Activated T-cell treated with anti-CD3 and anti-CD28 coated beads, Interleukin-2, amount 50 U/mL, for 72 hours (primary cell): ENCODE measurements around the gene NPAS3. TPM values are rescaled to one million over a fixed set of nuclear protein-coding genes. Genes with fewer than 3 reads are reported as not detected.

Experiments used
- ATAC-seq, 2 donors: fragments of 150-1000 bp; cut with Tn5 transposase; replicated peaks in 1 of 2; 2 replicates each; pipeline ENCODE4 v1.10.0; 2021; ENCODE audit warnings: moderate library complexity in 2 of 2, mild to moderate bottlenecking in 1 of 2
- DNase-seq, 2 donors: peaks; one replicate each; pipeline ENCODE4 v3.0.0; 2021 to 2022; ENCODE audit warnings: mixed read lengths in 1 of 2
- H3K27ac Mint-ChIP-seq: one replicate; pipeline ENCODE4 v1.8.0; 2022; ENCODE audit warnings: mild to moderate bottlenecking, moderate library complexity, mixed read lengths
- H3K27me3 Mint-ChIP-seq: one replicate; pipeline ENCODE4 v1.8.0; 2022; ENCODE audit warnings: low read depth, mixed read lengths
- H3K36me3 Mint-ChIP-seq, 2 donors: one replicate each; pipeline ENCODE4 v1.8.0; 2022; ENCODE audit warnings: mixed read lengths in 2 of 2, mild to moderate bottlenecking in 1 of 2; ENCODE audit not compliant: insufficient read depth in 2 of 2
- H3K4me1 Mint-ChIP-seq: one replicate; pipeline ENCODE4 v1.8.0; 2022; ENCODE audit warnings: low read depth, mixed read lengths
- H3K4me3 Mint-ChIP-seq, 2 donors: one replicate each; pipeline ENCODE4 v1.8.0; 2022; ENCODE audit warnings: mild to moderate bottlenecking in 2 of 2, mixed read lengths in 2 of 2, moderate library complexity in 2 of 2
- H3K9me3 Mint-ChIP-seq, 2 donors: one replicate each; pipeline ENCODE4 v1.8.0; 2022; ENCODE audit warnings: mixed read lengths in 2 of 2
- total RNA-seq, 2 donors: library from RNA; stranded (reverse); gene quantifications; one replicate each; pipeline ENCODE4 v1.2.3, GENCODE V29; 2022

The NPAS3 gene
- total RNA-seq, 2 donors from 2014 or later, result not detected

DNA sequence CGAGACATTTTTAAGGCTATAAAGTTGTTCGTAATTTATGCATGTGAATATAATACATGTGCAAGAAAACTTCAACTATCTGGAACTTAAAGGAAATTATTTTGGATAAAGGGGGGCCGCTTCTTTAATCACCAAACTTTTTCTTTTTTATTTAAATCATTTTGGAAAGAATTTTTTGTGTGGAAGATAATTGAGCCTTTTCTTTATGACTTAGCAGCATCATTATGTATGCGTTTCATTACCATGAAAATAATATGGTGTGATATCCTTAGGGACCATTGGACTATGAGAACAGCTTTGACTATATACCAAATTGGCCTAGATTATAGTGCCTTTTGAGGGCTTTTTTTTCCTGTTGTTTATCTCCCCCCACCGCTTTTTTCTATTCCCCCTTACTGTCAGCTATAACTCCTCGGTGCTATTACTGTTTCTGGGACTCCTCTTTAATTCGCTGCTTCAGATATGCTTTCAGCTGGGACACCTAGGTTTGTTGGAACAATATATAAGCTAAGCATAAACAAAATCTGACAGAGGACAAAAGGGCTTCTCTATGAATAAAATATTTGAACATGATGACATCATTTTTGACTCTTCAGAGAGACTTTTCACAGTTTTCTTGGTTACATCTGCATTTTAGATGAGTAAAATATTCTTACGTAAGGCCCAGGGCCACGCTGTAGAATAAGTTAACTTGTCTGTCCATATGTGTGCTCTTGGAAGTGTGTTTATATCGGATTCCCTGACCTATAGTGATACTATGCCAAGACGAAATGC, 392.7 kb downstream of the NPAS3 start:
- H3K4me1 Mint-ChIP-seq, result no peaks in the 10 kb centered on the region
- no peak for DNase-seq
- no peak overlapping the region for H3K4me3 Mint-ChIP-seq
- no peak overlapping the region for H3K27ac Mint-ChIP-seq
- H3K27me3 Mint-ChIP-seq, result no peaks in the 10 kb centered on the region
- H3K9me3 Mint-ChIP-seq, result no peaks in the 10 kb centered on the region
- H3K36me3 Mint-ChIP-seq, result no peaks in the 10 kb centered on the region
- ATAC-seq, result no peak

DNA sequence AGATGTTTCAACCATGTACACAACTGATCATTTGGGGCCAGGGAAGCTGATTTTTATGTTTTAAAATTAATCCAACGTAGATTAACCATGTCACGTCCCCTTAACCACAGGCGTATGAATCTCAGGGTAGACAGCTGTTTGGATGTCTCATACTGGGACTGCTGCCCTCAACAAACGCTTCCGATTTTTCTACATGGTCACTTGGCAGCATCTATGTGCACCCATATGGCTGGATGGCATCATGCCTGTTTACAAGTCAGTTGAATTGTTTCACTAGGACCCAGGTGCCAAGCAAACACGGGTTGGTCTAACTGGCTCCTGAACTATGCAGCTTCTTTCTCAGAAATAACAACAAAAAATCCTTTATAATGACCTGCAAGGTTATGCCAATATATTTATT, 393.8 kb downstream of the NPAS3 start:
- Mint-ChIP-seq H3K27ac (no peak overlapping the region), H3K36me3 (no peaks in the 10 kb centered on the region), H3K4me3 (no peak overlapping the region), H3K4me1 (no peaks in the 10 kb centered on the region), H3K27me3 (no peaks in the 10 kb centered on the region), H3K9me3 (no peaks in the 10 kb centered on the region)
- no peak for ATAC-seq
- no peak for DNase-seq

DNA sequence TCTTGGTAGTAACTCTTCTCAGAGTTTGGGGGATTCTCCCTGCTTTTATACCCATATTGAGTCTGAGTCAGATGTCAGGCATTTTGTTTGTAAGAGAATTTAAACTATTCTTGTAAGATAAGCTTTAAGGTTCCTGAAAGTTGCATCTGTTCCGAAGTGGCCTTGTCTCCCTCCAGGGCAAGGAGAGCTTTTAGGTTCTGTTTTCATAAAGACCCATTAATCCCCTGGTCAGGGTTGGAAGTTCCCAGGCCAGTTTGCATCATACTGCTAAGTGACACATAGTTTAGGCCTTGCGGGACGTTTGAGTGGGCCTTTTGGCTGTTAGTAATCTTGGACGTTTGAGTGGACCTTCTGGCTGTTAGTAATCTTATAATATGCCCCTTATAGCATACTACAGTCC, 396.7 kb downstream of the NPAS3 start:
- Mint-ChIP-seq H3K27me3 (no peaks in the 10 kb centered on the region), H3K4me1 (no peaks in the 10 kb centered on the region), H3K9me3 (no peaks in the 10 kb centered on the region), H3K27ac (no peak overlapping the region), H3K4me3 (no peak overlapping the region), H3K36me3 (no peaks in the 10 kb centered on the region)
- no peak for ATAC-seq
- DNase-seq, result no peak

DNA sequence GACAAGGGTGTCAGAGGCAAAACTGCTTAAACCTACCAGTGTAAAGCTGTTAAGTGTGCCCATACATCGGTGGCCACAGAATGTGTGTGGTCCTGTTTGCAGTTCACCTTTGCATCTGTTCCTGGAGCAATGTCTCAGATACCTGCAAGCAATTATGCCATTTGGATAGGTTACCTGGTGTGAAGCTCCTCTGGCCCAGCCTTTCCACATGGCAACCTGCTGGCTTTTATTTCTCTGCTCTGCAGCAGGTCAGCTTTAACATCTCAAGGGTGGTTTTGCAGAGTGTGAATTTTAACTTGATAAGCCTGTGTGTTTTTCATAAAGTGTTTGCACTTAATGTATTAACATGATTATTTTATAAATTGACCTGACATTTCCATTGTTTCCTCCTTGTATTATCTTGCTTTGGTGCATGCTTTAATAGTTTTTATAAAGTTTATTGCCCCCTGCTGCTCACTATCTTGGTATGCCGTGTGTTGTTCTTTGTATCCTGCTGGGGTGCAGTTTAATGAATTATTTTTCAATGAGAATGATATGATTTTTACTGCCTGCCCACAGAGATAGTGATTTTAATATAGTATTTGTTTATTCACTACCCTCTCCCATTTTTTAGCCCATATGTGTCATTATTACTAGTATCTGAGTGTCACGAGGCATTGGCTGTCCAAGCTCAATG, 403.8 kb downstream of the NPAS3 start:
- Mint-ChIP-seq H3K4me1 (no peaks in the 10 kb centered on the region), H3K27me3 (no peaks in the 10 kb centered on the region), H3K36me3 (no peaks in the 10 kb centered on the region), H3K4me3 (no peak overlapping the region), H3K9me3 (peaks cover 1 to 2% of the 10 kb centered on the region in 2 donors), H3K27ac (no peak overlapping the region)
- ATAC-seq (no peak), DNase-seq (no peak)

DNA sequence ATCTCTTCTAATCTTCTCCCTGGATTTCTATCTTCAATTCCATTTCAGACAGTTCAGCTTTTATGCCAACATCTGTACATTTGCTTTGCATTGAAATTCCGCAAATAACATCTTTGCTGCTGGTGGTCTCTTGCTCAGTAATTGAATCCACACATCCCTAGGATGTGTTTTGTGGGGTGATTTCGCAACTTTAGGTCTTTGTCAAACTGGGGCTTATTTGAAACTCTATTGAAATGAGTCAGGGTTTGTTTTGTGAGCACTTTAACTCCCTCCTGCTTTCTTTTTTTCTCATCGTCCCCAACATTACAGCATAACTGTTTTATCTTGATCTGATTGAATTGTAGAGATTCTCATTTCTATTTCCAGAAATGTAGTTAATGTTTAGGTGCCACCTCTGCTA, 404.3 kb downstream of the NPAS3 start:
- ATAC-seq, result no peak

DNA sequence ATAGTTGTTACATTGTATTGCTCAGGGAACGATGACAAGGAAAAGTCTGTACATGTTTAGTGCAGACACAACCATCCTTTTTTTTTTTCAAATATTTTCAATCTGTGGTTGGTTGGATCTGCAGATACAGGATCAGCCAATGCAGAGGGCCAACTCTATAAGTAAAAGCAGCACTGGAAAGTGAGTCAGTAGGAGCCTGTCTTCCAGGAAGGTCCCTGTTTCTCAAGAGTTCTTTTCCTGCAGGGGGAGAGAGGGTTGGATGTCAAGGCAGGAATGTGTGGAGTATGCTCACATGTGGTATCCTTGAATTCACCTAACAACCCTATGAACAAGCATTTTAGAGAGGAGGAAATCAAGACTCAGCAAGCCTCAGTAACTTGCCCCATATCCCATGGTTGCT, 409.1 kb downstream of the NPAS3 start:
- no peak for ATAC-seq
- no peak overlapping the region for H3K4me3 Mint-ChIP-seq
- DNase-seq, result no peak
- H3K36me3 Mint-ChIP-seq, result no peaks in the 10 kb centered on the region
- no peaks in the 10 kb centered on the region for H3K27me3 Mint-ChIP-seq
- no peak overlapping the region for H3K27ac Mint-ChIP-seq
- H3K4me1 Mint-ChIP-seq, result no peaks in the 10 kb centered on the region
- peaks cover 1 to 2% of the 10 kb centered on the region in 2 donors for H3K9me3 Mint-ChIP-seq

More for the DNA sequence above, 404.3 kb downstream of the NPAS3 start:
- H3K27ac Mint-ChIP-seq, result no peak overlapping the region
- H3K36me3 Mint-ChIP-seq, result no peaks in the 10 kb centered on the region
- peaks cover 1 to 2% of the 10 kb centered on the region in 2 donors for H3K9me3 Mint-ChIP-seq
- H3K27me3 Mint-ChIP-seq, result no peaks in the 10 kb centered on the region
- no peak overlapping the region for H3K4me3 Mint-ChIP-seq
- no peak for DNase-seq
- no peaks in the 10 kb centered on the region for H3K4me1 Mint-ChIP-seq

DNA sequence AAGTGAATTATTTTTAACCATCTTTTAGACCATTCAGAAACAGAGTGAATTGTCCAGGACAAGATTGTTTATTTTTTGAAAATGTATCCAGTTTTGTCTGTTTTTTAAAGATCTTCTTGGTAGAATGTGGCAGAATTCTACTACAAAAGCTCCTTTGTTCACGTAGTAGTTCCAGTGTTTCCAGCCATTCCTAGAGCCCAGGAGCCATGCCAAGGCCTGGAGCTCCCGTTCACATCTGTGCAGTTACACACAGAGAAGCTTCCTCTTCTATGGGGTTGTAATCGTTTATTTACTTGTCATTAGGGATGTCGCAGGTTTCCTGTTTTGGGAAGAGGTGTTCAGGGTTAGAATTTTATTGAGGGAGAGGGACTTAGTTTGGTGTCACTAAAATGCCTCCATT, 409.8 kb downstream of the NPAS3 start:
- no peak overlapping the region for H3K27ac Mint-ChIP-seq
- DNase-seq (no peak), ATAC-seq (no peak)
- no peaks in the 10 kb centered on the region for H3K27me3 Mint-ChIP-seq
- H3K9me3 Mint-ChIP-seq, result peaks cover 0 to 1% of the 10 kb centered on the region in 2 donors
- H3K36me3 Mint-ChIP-seq, result no peaks in the 10 kb centered on the region
- no peak overlapping the region for H3K4me3 Mint-ChIP-seq
- no peaks in the 10 kb centered on the region for H3K4me1 Mint-ChIP-seq

DNA sequence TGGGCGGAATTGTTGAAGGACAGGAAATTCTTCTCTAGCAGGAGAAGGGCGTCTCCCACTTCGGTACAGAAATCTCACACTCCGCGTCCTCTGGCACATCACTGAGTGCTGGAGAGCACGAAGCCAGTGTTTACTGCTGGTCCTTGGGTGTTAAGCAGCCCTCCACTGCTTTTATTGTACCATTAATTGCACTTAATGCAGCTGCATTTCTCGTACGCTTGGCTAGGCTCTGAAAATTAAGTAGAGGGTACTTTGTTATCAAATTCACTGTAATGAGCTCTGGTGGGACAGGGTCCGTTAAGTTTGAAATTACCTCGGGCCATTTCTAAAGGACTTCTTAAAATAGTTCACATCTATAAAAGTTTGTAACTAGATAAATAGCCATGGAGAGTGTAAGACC, 411.2 kb downstream of the NPAS3 start:
- Mint-ChIP-seq H3K36me3 (no peaks in the 10 kb centered on the region), H3K27ac (no peak overlapping the region), H3K4me3 (no peak overlapping the region), H3K4me1 (no peaks in the 10 kb centered on the region), H3K9me3 (peaks cover 0 to 5% of the 10 kb centered on the region in 2 donors), H3K27me3 (no peaks in the 10 kb centered on the region)
- no peak for ATAC-seq
- DNase-seq, result no peak

DNA sequence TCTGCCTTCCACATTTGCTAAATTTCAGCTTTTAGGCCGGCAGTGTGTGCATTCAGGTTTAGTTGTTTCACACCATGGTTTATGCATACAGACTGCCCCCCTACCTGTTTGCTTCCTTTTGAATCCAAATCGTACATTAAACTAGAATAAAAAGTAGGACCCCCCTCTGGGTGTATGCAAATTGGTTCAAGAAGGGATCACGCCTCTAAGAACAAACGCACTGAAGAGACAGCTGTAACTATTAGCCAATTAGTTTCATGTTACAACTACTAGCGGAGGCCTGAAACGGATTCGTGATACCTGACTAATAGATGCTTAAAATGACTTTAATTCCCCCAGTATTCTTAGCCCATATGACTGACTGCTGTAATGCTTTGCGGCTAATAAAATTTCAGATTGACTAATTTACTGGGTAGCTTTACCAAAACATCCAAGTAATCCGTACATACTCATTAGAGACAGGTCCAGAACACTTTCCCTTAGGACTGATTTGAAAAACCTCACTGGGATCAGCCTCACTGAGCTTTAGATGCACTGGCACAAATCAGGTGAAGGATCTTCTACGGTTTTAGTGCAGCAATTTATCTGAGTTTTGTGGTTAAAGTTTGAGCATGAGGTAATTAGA, 411.8 kb downstream of the NPAS3 start:
- no peak for ATAC-seq
- H3K4me3 Mint-ChIP-seq, result no peak overlapping the region
- no peaks in the 10 kb centered on the region for H3K27me3 Mint-ChIP-seq
- no peak for DNase-seq
- peaks cover 0 to 7% of the 10 kb centered on the region in 2 donors for H3K9me3 Mint-ChIP-seq
- no peak overlapping the region for H3K27ac Mint-ChIP-seq
- H3K4me1 Mint-ChIP-seq, result no peaks in the 10 kb centered on the region
- no peaks in the 10 kb centered on the region for H3K36me3 Mint-ChIP-seq

DNA sequence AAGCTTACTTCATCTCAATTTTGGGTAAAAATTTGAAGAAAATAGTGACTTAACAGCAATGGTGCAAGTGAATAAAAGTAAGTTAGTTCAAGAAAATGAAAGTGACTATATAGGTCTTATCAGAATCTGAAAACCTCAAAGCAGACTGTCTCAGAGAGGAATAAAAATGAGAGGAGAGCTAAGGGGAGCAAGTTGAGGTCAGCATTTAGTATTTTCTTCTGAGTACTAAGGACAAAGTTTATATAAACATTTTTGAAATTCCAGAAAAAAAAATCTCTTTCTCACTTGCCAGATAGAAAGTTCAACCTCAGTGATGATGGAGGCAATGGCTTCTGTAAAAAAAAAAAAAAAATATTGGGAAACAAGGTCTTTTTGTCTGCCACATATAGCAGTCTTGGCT, 414.1 kb downstream of the NPAS3 start:
- DNase-seq (no peak), ATAC-seq (no peak)
- Mint-ChIP-seq H3K27ac (no peak overlapping the region), H3K36me3 (no peaks in the 10 kb centered on the region), H3K4me1 (no peaks in the 10 kb centered on the region), H3K9me3 (peaks cover 0 to 6% of the 10 kb centered on the region in 2 donors), H3K4me3 (no peak overlapping the region), H3K27me3 (no peaks in the 10 kb centered on the region)

DNA sequence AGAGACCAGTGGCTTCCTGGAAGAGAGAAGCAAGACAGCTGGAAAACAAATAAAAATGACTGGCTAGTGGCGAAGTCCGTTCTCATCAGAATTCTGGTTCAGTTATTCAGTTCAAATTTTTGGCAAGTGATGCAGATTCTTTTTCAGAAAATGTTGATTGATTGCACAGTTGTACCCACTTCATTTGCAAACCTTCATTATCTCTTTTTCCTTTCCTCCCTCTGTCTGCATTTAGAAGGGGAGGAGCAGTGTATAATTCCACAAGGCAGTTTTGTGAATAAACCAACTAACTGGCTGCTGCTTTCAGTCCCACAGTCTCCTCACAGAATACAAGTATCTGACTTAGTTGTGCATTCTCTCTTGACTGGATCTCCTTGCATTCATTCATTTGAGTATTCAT, 417.5 kb downstream of the NPAS3 start:
- Mint-ChIP-seq H3K9me3 (peaks cover 0 to 6% of the 10 kb centered on the region in 2 donors), H3K4me1 (no peaks in the 10 kb centered on the region), H3K27me3 (no peaks in the 10 kb centered on the region), H3K4me3 (no peak overlapping the region), H3K27ac (no peak overlapping the region), H3K36me3 (no peaks in the 10 kb centered on the region)
- ATAC-seq (no peak), DNase-seq (no peak)

DNA sequence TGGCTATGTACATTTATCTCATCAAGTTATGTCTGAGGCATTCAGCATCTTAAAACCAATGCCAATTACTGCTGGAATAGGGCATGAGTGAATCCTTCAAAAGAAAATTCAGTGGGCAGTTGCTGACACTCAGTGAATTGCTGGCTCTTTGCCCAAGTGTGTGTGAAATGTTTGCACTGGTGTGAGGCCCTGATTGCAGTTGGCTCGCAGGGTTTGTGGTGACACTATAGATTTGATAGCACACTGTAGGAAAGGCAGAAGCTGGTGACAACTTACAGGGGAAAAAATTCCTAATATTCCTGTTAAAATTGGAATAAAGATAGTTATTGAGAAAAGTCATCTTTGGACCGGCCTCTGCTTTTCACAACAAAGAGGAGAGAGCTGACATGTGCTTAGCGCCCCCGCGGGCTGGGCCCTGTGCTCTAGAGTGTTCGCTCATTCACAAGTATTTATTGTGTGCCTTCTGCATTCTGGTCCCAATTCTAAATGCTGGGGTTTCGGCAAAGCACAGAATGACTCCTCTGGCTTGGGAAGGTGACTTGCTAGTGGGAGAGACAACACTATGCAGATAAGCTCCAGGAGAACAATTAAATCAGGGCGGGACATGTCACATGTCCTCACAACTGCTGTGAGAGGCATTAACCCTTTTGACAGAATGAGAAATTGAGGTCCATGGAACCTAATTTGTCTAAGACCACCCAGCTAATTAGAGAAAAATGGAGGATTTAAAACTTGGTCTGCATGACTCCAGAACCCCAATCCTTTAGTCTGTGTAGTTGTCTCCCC, 418.7 kb downstream of the NPAS3 start:
- H3K27me3 Mint-ChIP-seq, result no peaks in the 10 kb centered on the region
- H3K4me3 Mint-ChIP-seq, result no peak overlapping the region
- H3K9me3 Mint-ChIP-seq, result peaks cover 0 to 6% of the 10 kb centered on the region in 2 donors
- no peak for DNase-seq
- no peaks in the 10 kb centered on the region for H3K4me1 Mint-ChIP-seq
- no peaks in the 10 kb centered on the region for H3K36me3 Mint-ChIP-seq
- H3K27ac Mint-ChIP-seq, result no peak overlapping the region
- ATAC-seq, result no peak
